GM12892 (cell line): Measurements from ENCODE around the gene ADAMTS10.

Experiments used
- POLR2A ChIP-seq: IDR thresholded peaks from 2 replicates; pipeline ENCODE4 v1.6.1; 2011; ENCODE audit warnings: low read depth, low read length, control low read depth
- POLR2AphosphoS5 ChIP-seq: IDR thresholded peaks from 2 replicates; pipeline ENCODE4 v1.6.1; 2011; ENCODE audit warnings: low read depth, low read length, control low read depth

DNA sequence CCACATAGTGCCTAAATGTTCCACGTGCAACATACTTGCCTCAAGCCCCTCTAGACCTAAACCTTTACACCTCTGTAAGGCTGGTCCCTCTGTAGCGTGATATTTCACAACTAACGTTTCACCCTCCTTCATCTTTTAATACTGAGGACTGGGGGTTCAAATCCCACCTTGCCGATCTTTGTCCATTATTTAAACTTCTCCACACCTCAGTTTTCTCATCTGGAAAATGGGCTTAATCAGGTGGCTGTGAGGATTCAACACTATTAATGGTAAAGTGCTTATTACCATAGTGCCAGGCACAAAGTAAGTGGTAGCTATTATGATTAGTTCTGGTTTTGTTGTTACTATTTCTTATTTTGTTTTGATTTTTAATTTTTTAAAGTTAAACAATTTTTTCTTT, 7.5 kb upstream of the ADAMTS10 start:
- TF ChIP-seq POLR2A (no peak), POLR2AphosphoS5 (no peak)
